NB4 (cell line): ENCODE results near the gene ACTA2.

ENCODE experiments used
- CTCF ChIP-seq: IDR thresholded peaks from one replicate; pipeline ENCODE4 v1.5.1; 2012; ENCODE audit warnings: low read depth, low read length
- MAX ChIP-seq: IDR thresholded peaks from 2 replicates; pipeline ENCODE4 v1.6.1; 2011; ENCODE audit warnings: low read depth, low read length
- POLR2A ChIP-seq: IDR thresholded peaks from 2 replicates; pipeline ENCODE4 v1.6.1; 2011; ENCODE audit warnings: mild to moderate bottlenecking; ENCODE audit not compliant: insufficient read length; ENCODE audit errors: extremely low read depth

GRCh38 chr10:88981435-88981834 is 28.9 kb upstream of the ACTA2 start:
- TF ChIP-seq CTCF = no peak
- no peak for TF ChIP-seq POLR2A
- no peak for TF ChIP-seq MAX
